Duodenal mucosa (tissue), 2 donors: ENCODE measurements around the gene USP48.
"Not testable (repeated sequence)": the region's sequence is repeated elsewhere in the genome, so short reads cannot be mapped to it uniquely, and the experiment has no call there.

Source experiments
- H3K27ac ChIP-seq: one replicate; pipeline ENCODE4 v1.7.0; 2013; ENCODE audit warnings: low read depth, low read length
- H3K27me3 ChIP-seq, 2 donors: one replicate each; pipeline ENCODE4 v1.7.0; 2013; ENCODE audit warnings: low read length in 2 of 2, control low read depth in 1 of 2; ENCODE audit not compliant: insufficient read depth in 2 of 2, control insufficient read depth in 1 of 2
- H3K36me3 ChIP-seq, 2 donors: one replicate each; pipeline ENCODE4 v1.7.0; 2013; ENCODE audit warnings: low read length in 2 of 2, control low read depth in 1 of 2; ENCODE audit not compliant: insufficient read depth in 2 of 2, control insufficient read depth in 1 of 2
- H3K4me1 ChIP-seq, 2 donors: one replicate each; pipeline ENCODE4 v1.7.0; 2013; ENCODE audit warnings: low read length in 2 of 2, control low read depth in 1 of 2; ENCODE audit not compliant: insufficient read depth in 2 of 2, control insufficient read depth in 1 of 2
- H3K4me3 ChIP-seq, 2 donors: one replicate each; pipeline ENCODE4 v1.7.0; 2013; ENCODE audit warnings: low read length in 2 of 2, low read depth in 1 of 2
- H3K9ac ChIP-seq, 2 donors: one replicate each; pipeline ENCODE4 v1.7.0; 2013; ENCODE audit warnings: low read length in 2 of 2, low read depth in 1 of 2
- H3K9me3 ChIP-seq, 2 donors: one replicate each; pipeline ENCODE4 v1.7.0; 2013; ENCODE audit warnings: low read length in 2 of 2, control low read depth in 1 of 2; ENCODE audit not compliant: control insufficient read depth in 1 of 2

The USP48 gene

GRCh38 chr1:21631944-21632887 lies 150.7 kb downstream of the USP48 start:
- Histone ChIP-seq H3K27ac (peak overlapping the region; percentile 14), H3K27me3 (no peaks in the 10 kb centered on the region), H3K4me1 (peaks cover 16 to 17% of the 10 kb centered on the region in 2 donors), H3K4me3 (no peak overlapping the region), H3K36me3 (no peaks in the 10 kb centered on the region), H3K9me3 (no peaks in the 10 kb centered on the region), H3K9ac (no peak overlapping the region)

GRCh38 chr1:21631590-21631943 lies 151.4 kb downstream of the USP48 start:
- Histone ChIP-seq H3K27ac (peak overlapping the region; percentile 14), H3K4me1 (peaks cover 16 to 17% of the 10 kb centered on the region in 2 donors)
- H3K36me3 ChIP-seq, H3K4me3 ChIP-seq, H3K27me3 ChIP-seq, H3K9me3 ChIP-seq, H3K9ac ChIP-seq: not testable (repeated sequence)

GRCh38 chr1:21630571-21631343 lies 152.2 kb downstream of the USP48 start:
- peaks cover 16 to 17% of the 10 kb centered on the region in 2 donors for H3K4me1 ChIP-seq
- no peak overlapping the region for H3K27ac ChIP-seq
- H3K36me3 ChIP-seq = no peaks in the 10 kb centered on the region
- no peak overlapping the region for H3K4me3 ChIP-seq
- H3K27me3 ChIP-seq = no peaks in the 10 kb centered on the region
- no peaks in the 10 kb centered on the region for H3K9me3 ChIP-seq
- H3K9ac ChIP-seq = no peak overlapping the region

GRCh38 chr1:21629971-21630370 lies 153.0 kb downstream of the USP48 start:
- Histone ChIP-seq H3K27me3 (no peaks in the 10 kb centered on the region), H3K9me3 (no peaks in the 10 kb centered on the region), H3K27ac (no peak overlapping the region), H3K4me3 (no peak overlapping the region), H3K36me3 (no peaks in the 10 kb centered on the region), H3K9ac (no peak overlapping the region), H3K4me1 (peaks cover 14 to 17% of the 10 kb centered on the region in 2 donors)

GRCh38 chr1:21628798-21629393 lies 154.1 kb downstream of the USP48 start:
- Histone ChIP-seq H3K4me1 (peaks cover 16 to 18% of the 10 kb centered on the region in 2 donors), H3K36me3 (no peaks in the 10 kb centered on the region), H3K4me3 (no peak overlapping the region), H3K9me3 (no peaks in the 10 kb centered on the region), H3K27me3 (no peaks in the 10 kb centered on the region), H3K27ac (no peak overlapping the region), H3K9ac (no peak overlapping the region)
